Tibial nerve (tissue), 4 donors: ENCODE measurements around the gene ZNF599. TPM values are rescaled to one million over a fixed set of nuclear protein-coding genes. Genes with fewer than 3 reads are reported as not detected.

Experiments
- total RNA-seq, 4 donors: library from RNA; depleted of rRNA; stranded (reverse); fragments of >200 nt; gene quantifications; one replicate each; pipeline ENCODE4 v1.1.0, GENCODE V29; 2016

Gene ZNF599
- total RNA-seq, 4 donors from 2014 or later: 10.2 to 13.3 (median 11.1) TPM

Other genes with a start within 250 kb of the ZNF599 start
- gene SCGB2B2, start 96.1 kb downstream of the ZNF599 start, total RNA-seq: 1 to 10 TPM in 2 of 4 donors, under 1 TPM in 2; 0.21 to 1.4 (median 0.71) TPM
- 10 to 100 TPM; 27.0 to 47.3 (median 36.4) TPM for gene ZNF302, start 95.5 kb downstream of the ZNF599 start, total RNA-seq
- gene ZNF181, start 39.0 kb downstream of the ZNF599 start, total RNA-seq: 10 to 100 TPM; 16.8 to 47.2 (median 27.0) TPM
- 1 to 10 TPM; 1.2 to 4.3 (median 3.1) TPM for gene ZNF30, start 153.7 kb upstream of the ZNF599 start, total RNA-seq
- 1 to 10 TPM; 2.3 to 7.1 (median 5.5) TPM for gene ZNF792, start 191.0 kb upstream of the ZNF599 start, total RNA-seq
- 100 to 1,000 TPM in 1 of 4 donors, 10 to 100 TPM in 3; 53.1 to 108 (median 61.6) TPM for gene GRAMD1A, start 227.1 kb upstream of the ZNF599 start, total RNA-seq